Endothelial cell of umbilical vein (primary cell): ENCODE measurements around the gene GAK. TPM values are rescaled to one million over a fixed set of nuclear protein-coding genes. Genes with fewer than 3 reads are reported as not detected.

Experiments
- BruUV-seq: library from RNA; stranded (reverse); fragments of 400-500 nt; replicated peaks from 2 replicates; lab custom pipeline; 2021; lab: Mats Ljungman, UMichigan
- CTCF ChIA-PET: fragments of 300-600, 350-600 bp; sonication (Branson Sonifier 250); formaldehyde crosslinking; loops from one replicate; lab custom pipeline; 2021; ENCODE audit warnings: antibody characterized with exemption, inconsistent platforms; lab: Charles Lee
- POLR2A ChIA-PET: fragments of 300-600, 350-600 bp; sonication (Branson Sonifier 250); formaldehyde crosslinking; loops from one replicate; lab custom pipeline; 2021; ENCODE audit warnings: antibody characterized with exemption, inconsistent platforms; lab: Charles Lee
- DNase-seq: peaks from one replicate; pipeline ENCODE4 v3.0.0-alpha.2; 2011; ENCODE audit warnings: low read depth, low spot score
- FAIRE-seq: peaks from 2 replicates; lab custom pipeline; 2011; peaks lifted over from hg19 to GRCh38; lab: Jason Lieb, UNC
- H2AFZ ChIP-seq: 2 replicates; pipeline ENCODE4 v1.6.0; 2012; ENCODE audit warnings: low read depth, low read length, control low read depth, inconsistent platforms
- H3K27ac ChIP-seq: 2 replicates; pipeline ENCODE4 v1.5.1; 2011; ENCODE audit warnings: low read depth, mild to moderate bottlenecking, control low read depth, low read length, moderate library complexity; ENCODE audit not compliant: insufficient read depth
- H3K27me3 ChIP-seq, 2 experiments: 2 replicates each; pipeline versions ENCODE4 v1.6.0 to v1.6.1; 2011; ENCODE audit warnings: low read length in 2 of 2, mixed read lengths in 1 of 2; ENCODE audit not compliant: control insufficient read depth in 2 of 2, insufficient read depth in 2 of 2
- H3K36me3 ChIP-seq, 2 experiments: 2 replicates in 1 of 2; 3 replicates in 1 of 2; pipeline ENCODE4 v1.5.1; 2011; ENCODE audit warnings: low read length in 2 of 2, mild to moderate bottlenecking in 1 of 2, moderate library complexity in 1 of 2; ENCODE audit not compliant: control insufficient read depth in 2 of 2, insufficient read depth in 2 of 2; ENCODE audit errors: extremely low read depth in 1 of 2
- H3K4me1 ChIP-seq: 3 replicates; pipeline ENCODE4 v1.5.1; 2011; ENCODE audit warnings: mild to moderate bottlenecking, low read length; ENCODE audit not compliant: control insufficient read depth, insufficient read depth; ENCODE audit errors: extremely low read depth
- H3K4me2 ChIP-seq: 2 replicates; pipeline ENCODE4 v1.6.1; 2011; ENCODE audit warnings: low read length, control low read depth, mixed read lengths; ENCODE audit not compliant: insufficient read depth
- H3K4me3 ChIP-seq, 3 experiments: fragments of 200-600 bp in 1 of 3; sonication (generic), shearing (Covaris generic) in 1 of 3; replicated peaks in 1 of 3; 2 replicates each; pipeline ENCODE4 v1.5.1; 2011 to 2016; ENCODE audit warnings: control low read depth in 3 of 3, low read length in 3 of 3, mild to moderate bottlenecking in 2 of 3, inconsistent platforms in 1 of 3, low read depth in 1 of 3, moderate library complexity in 1 of 3; ENCODE audit not compliant: insufficient read depth in 1 of 3
- H3K79me2 ChIP-seq: 2 replicates; pipeline ENCODE4 v1.6.0; 2012; ENCODE audit warnings: low read length, inconsistent platforms; ENCODE audit not compliant: control insufficient read depth, insufficient read depth
- H3K9ac ChIP-seq: replicated peaks from 2 replicates; pipeline ENCODE3; 2011; ENCODE audit warnings: low read length, control low read depth; ENCODE audit not compliant: insufficient read depth; ENCODE audit errors: extremely low read depth
- H3K9me1 ChIP-seq: replicated peaks from 3 replicates; pipeline ENCODE4 v1.6.0; 2011; ENCODE audit warnings: mild to moderate bottlenecking, low read length; ENCODE audit not compliant: control insufficient read depth, insufficient read depth; ENCODE audit errors: extremely low read depth
- H3K9me3 ChIP-seq: replicated peaks from 2 replicates; pipeline ENCODE4 v1.5.1; 2012; ENCODE audit warnings: low read length, inconsistent platforms; ENCODE audit not compliant: control insufficient read depth, insufficient read depth
- H4K20me1 ChIP-seq: replicated peaks from 2 replicates; pipeline ENCODE3; 2011; ENCODE audit warnings: mild to moderate bottlenecking, low read length; ENCODE audit not compliant: control insufficient read depth, insufficient read depth; ENCODE audit errors: extremely low read depth
- EZH2 ChIP-seq: IDR thresholded peaks from 2 replicates; pipeline ENCODE4 v1.6.1; 2012; ENCODE audit warnings: borderline replicate concordance, low read depth, mild to moderate bottlenecking, moderate library complexity, low read length, inconsistent platforms; ENCODE audit not compliant: severe bottlenecking
- FOS ChIP-seq: IDR thresholded peaks from 2 replicates; pipeline ENCODE4 v1.6.1; 2011; ENCODE audit warnings: mild to moderate bottlenecking, low read length, moderate library complexity, borderline replicate concordance; ENCODE audit not compliant: insufficient read depth
- GATA2 ChIP-seq: IDR thresholded peaks from 2 replicates; pipeline ENCODE4 v1.7.0; 2011; ENCODE audit warnings: low read depth, mild to moderate bottlenecking, moderate library complexity, mixed read lengths, low read length; ENCODE audit not compliant: insufficient read length, insufficient read depth
- JUN ChIP-seq: IDR thresholded peaks from 2 replicates; pipeline ENCODE4 v1.6.1; 2011; ENCODE audit warnings: borderline replicate concordance, low read depth; ENCODE audit not compliant: insufficient read length, insufficient read depth
- MYC ChIP-seq: IDR thresholded peaks from one replicate; pipeline ENCODE4 v1.6.1; 2011; ENCODE audit warnings: mild to moderate bottlenecking, low read depth, low read length
- POLR2A ChIP-seq: IDR thresholded peaks from 2 replicates; pipeline ENCODE4 v1.6.1; 2012; ENCODE audit warnings: low read depth, mild to moderate bottlenecking, control low read depth, low read length
- POLR2AphosphoS5 ChIP-seq: IDR thresholded peaks from 2 replicates; pipeline ENCODE4 v1.6.1; 2012; ENCODE audit warnings: low read depth, mild to moderate bottlenecking, control low read depth, low read length, moderate library complexity; ENCODE audit not compliant: insufficient read depth
- dilution Hi-C: fragments of 300-500 bp; cut with MboI; formaldehyde crosslinking; loops from one replicate; pipeline ENCODE4 v1.15.0; 2019; ENCODE audit warnings: low sequenced_read_pairs; ENCODE audit not compliant: extremely low pct_ligation_motif_present
- intact Hi-C: fragments of 100-400 bp; cut with micrococcal nuclease; formaldehyde crosslinking; loops from one replicate; pipeline ENCODE4 v1.10.0; 2022
- polyA plus RNA-seq, 4 experiments: library from polyadenylated mRNA; depleted of rRNA in 3 of 4; stranded (reverse) in 3 of 4; unstranded in 1 of 4; fragments of >200 nt; gene quantifications; 2 replicates each; pipeline versions ENCODE4 v1.2.1 to v1.2.3, GENCODE V29; 2011 to 2012; ENCODE audit warnings: missing spikeins in 1 of 4
- total RNA-seq: library from RNA; stranded (reverse); gene quantifications from 2 replicates; pipeline ENCODE4 v1.2.3, GENCODE V29; 2021
- TF ChIP-seq, protein P1 (sequence below), 2 donors: IDR thresholded peaks; 1 replicate in 1 of 2; 2 replicates in 1 of 2; pipeline ENCODE4 v1.5.1; 2011; ENCODE audit warnings: low read length in 2 of 2, mild to moderate bottlenecking in 2 of 2, moderate library complexity in 2 of 2, control low read depth in 1 of 2, inconsistent platforms in 1 of 2, low read depth in 1 of 2; ENCODE audit not compliant: insufficient read depth in 1 of 2; ENCODE audit errors: extremely low read depth in 1 of 2
- TF ChIP-seq, protein P2 (sequence below): IDR thresholded peaks from 2 replicates; pipeline ENCODE4 v1.6.1; 2011; ENCODE audit not compliant: insufficient read depth, insufficient read length

GAK gene
- total and polyA plus RNA-seq, 2 donors (not counting 3 experiments of a cell fraction or from before 2014, with no cell fraction given) = 49.6 to 109 TPM

- Histone ChIP-seq H3K79me2 (no peaks in the 10 kb centered on the region), H3K4me3 (no peak overlapping the region), H3K4me2 (no peak overlapping the region), H3K9me1 (no peaks in the 10 kb centered on the region), H3K9ac (no peak overlapping the region), H3K27ac (no peak overlapping the region), H4K20me1 (no peaks in the 10 kb centered on the region), H3K36me3 (peaks cover under 1 to 3% of the 10 kb centered on the region in 2 experiments), H3K9me3 (no peaks in the 10 kb centered on the region), H3K27me3 (no peaks in the 10 kb centered on the region), H2AFZ (no peak overlapping the region), H3K4me1 (no peaks in the 10 kb centered on the region)
- FAIRE-seq (no peak), DNase-seq (no peak)
- CTCF ChIA-PET = interaction anchor here (1.3 kb wide), 2 partner anchors 102 to 142 kb away, joined by 3 read pairs; partner anchors contain the start of gene IDUA
- POLR2A ChIA-PET = no interaction called here
- intact Hi-C loops = no loop called here
- BruUV-seq = no TSS peak
- TF ChIP-seq FOS (no peak), EZH2 (no peak), MYC (no peak), GATA2 (no peak), POLR2AphosphoS5 (no peak), POLR2A (no peak), JUN (no peak)
- TF ChIP-seq, protein P1, sequence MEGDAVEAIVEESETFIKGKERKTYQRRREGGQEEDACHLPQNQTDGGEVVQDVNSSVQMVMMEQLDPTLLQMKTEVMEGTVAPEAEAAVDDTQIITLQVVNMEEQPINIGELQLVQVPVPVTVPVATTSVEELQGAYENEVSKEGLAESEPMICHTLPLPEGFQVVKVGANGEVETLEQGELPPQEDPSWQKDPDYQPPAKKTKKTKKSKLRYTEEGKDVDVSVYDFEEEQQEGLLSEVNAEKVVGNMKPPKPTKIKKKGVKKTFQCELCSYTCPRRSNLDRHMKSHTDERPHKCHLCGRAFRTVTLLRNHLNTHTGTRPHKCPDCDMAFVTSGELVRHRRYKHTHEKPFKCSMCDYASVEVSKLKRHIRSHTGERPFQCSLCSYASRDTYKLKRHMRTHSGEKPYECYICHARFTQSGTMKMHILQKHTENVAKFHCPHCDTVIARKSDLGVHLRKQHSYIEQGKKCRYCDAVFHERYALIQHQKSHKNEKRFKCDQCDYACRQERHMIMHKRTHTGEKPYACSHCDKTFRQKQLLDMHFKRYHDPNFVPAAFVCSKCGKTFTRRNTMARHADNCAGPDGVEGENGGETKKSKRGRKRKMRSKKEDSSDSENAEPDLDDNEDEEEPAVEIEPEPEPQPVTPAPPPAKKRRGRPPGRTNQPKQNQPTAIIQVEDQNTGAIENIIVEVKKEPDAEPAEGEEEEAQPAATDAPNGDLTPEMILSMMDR (IDR thresholded peaks at IDR 0.05; ENCODE audit: extremely low read depth in 1 of 2, insufficient read depth in 1 of 2, low read depth in 1 of 2, low read length in 2 of 2) = no peak
- TF ChIP-seq, protein P2, sequence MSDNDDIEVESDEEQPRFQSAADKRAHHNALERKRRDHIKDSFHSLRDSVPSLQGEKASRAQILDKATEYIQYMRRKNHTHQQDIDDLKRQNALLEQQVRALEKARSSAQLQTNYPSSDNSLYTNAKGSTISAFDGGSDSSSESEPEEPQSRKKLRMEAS = no peak
- dilution Hi-C loops = no loop called here
These were observed 87.3 kb downstream of the GAK start for GRCh38 chr4:844752-845232.
